ENCODE measurements around the gene OR6J1. TPM values are rescaled to one million over a fixed set of nuclear protein-coding genes. Genes with fewer than 3 reads are reported as not detected.

Gene OR6J1
- total and polyA plus RNA-seq, 4 donors: not detected

- TF ChIP-seq MAX (IDR thresholded peaks at IDR 0.05): no peak
- no peak for TF ChIP-seq GABPA (IDR thresholded peaks at IDR 0.05 in 1 of 2, conservative IDR thresholded peaks at IDR 0.05 in 1 of 2)
- no peak for TF ChIP-seq ZBTB33 (IDR thresholded peaks at IDR 0.05)
- no peak for TF ChIP-seq JUND (IDR thresholded peaks at IDR 0.05)
These were observed 50.6 kb downstream of the OR6J1 start (continued) for GRCh38 chr14:22593601-22594000.

- no peak overlapping the region for H3K9ac ChIP-seq (ENCODE audit: low read depth in 1 of 2, low read length in 2 of 2)
- DNase-seq (ENCODE audit: low spot score): no peak
- no peaks in the 10 kb centered on the region for H3K27me3 ChIP-seq (ENCODE audit: control insufficient read depth in 4 of 4, insufficient read depth in 4 of 4, low read length in 3 of 4)
- no peak for TF ChIP-seq RAD21 (IDR thresholded peaks at IDR 0.05)
- TF ChIP-seq MAX (IDR thresholded peaks at IDR 0.05): no peak
- TF ChIP-seq TAF1 (conservative IDR thresholded peaks at IDR 0.05): no peak
- TF ChIP-seq, protein P1, sequence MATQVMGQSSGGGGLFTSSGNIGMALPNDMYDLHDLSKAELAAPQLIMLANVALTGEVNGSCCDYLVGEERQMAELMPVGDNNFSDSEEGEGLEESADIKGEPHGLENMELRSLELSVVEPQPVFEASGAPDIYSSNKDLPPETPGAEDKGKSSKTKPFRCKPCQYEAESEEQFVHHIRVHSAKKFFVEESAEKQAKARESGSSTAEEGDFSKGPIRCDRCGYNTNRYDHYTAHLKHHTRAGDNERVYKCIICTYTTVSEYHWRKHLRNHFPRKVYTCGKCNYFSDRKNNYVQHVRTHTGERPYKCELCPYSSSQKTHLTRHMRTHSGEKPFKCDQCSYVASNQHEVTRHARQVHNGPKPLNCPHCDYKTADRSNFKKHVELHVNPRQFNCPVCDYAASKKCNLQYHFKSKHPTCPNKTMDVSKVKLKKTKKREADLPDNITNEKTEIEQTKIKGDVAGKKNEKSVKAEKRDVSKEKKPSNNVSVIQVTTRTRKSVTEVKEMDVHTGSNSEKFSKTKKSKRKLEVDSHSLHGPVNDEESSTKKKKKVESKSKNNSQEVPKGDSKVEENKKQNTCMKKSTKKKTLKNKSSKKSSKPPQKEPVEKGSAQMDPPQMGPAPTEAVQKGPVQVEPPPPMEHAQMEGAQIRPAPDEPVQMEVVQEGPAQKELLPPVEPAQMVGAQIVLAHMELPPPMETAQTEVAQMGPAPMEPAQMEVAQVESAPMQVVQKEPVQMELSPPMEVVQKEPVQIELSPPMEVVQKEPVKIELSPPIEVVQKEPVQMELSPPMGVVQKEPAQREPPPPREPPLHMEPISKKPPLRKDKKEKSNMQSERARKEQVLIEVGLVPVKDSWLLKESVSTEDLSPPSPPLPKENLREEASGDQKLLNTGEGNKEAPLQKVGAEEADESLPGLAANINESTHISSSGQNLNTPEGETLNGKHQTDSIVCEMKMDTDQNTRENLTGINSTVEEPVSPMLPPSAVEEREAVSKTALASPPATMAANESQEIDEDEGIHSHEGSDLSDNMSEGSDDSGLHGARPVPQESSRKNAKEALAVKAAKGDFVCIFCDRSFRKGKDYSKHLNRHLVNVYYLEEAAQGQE (IDR thresholded peaks at IDR 0.05): no peak
- TF ChIP-seq RXRA (IDR thresholded peaks at IDR 0.05): no peak
- no peak for TF ChIP-seq GABPA (IDR thresholded peaks at IDR 0.05 in 1 of 2, conservative IDR thresholded peaks at IDR 0.05 in 1 of 2)
- TF ChIP-seq HNF4A (conservative IDR thresholded peaks at IDR 0.05): no peak
- TF ChIP-seq ZBTB33 (IDR thresholded peaks at IDR 0.05): no peak
- no peak for TF ChIP-seq ATF3 (IDR thresholded peaks at IDR 0.05)
- TF ChIP-seq NR2F2 (IDR thresholded peaks at IDR 0.05): no peak
- TF ChIP-seq JUND (IDR thresholded peaks at IDR 0.05): no peak
- TF ChIP-seq FOXA2 (IDR thresholded peaks at IDR 0.05): no peak
- TF ChIP-seq YY1 (IDR thresholded peaks at IDR 0.05): no peak
- no peak for TF ChIP-seq FOXA1 (IDR thresholded peaks at IDR 0.05)
- TF ChIP-seq, protein P2, sequence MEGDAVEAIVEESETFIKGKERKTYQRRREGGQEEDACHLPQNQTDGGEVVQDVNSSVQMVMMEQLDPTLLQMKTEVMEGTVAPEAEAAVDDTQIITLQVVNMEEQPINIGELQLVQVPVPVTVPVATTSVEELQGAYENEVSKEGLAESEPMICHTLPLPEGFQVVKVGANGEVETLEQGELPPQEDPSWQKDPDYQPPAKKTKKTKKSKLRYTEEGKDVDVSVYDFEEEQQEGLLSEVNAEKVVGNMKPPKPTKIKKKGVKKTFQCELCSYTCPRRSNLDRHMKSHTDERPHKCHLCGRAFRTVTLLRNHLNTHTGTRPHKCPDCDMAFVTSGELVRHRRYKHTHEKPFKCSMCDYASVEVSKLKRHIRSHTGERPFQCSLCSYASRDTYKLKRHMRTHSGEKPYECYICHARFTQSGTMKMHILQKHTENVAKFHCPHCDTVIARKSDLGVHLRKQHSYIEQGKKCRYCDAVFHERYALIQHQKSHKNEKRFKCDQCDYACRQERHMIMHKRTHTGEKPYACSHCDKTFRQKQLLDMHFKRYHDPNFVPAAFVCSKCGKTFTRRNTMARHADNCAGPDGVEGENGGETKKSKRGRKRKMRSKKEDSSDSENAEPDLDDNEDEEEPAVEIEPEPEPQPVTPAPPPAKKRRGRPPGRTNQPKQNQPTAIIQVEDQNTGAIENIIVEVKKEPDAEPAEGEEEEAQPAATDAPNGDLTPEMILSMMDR (IDR thresholded peaks at IDR 0.05; ENCODE audit: low read depth, low read length, missing input control): no peak
- no peak for TF ChIP-seq EGR1 (IDR thresholded peaks at IDR 0.05; ENCODE audit: low read depth in 2 of 2)
- H3K4me3 ChIP-seq (ENCODE audit: low read depth in 1 of 3, low read length in 3 of 3): no peak overlapping the region
- 53% methylated on average over 3 of the region's 3 CpGs for WGBS
- H3K9me3 ChIP-seq (ENCODE audit: control insufficient read depth in 4 of 4, low read length in 3 of 4): no peaks in the 10 kb centered on the region
- no peak overlapping the region for H3K27ac ChIP-seq (ENCODE audit: low read depth in 1 of 2, low read length in 2 of 2)
- H3K4me1 ChIP-seq (ENCODE audit: control insufficient read depth in 4 of 4, insufficient read depth in 4 of 4, low read length in 3 of 4): peaks cover 4 to 18% (median 10%) of the 10 kb centered on the region in 4 donors
- H3K36me3 ChIP-seq (ENCODE audit: control insufficient read depth in 4 of 4, insufficient read depth in 3 of 4, low read depth in 1 of 4, low read length in 3 of 4): no peaks in the 10 kb centered on the region
These were observed 51.0 kb downstream of the OR6J1 start for GRCh38 chr14:22593189-22593588.
